Right hindlimb (tissue), 1 donor: Measurements from ENCODE around the gene DUSP11.
"Not testable (repeated sequence)": the region's sequence is repeated elsewhere in the genome, so short reads cannot be mapped to it uniquely, and the experiment has no call there.

Source experiments
- DNase-seq: peaks from one replicate; pipeline ENCODE4 v3.0.0-alpha.2; 2018

DUSP11 gene

DNA sequence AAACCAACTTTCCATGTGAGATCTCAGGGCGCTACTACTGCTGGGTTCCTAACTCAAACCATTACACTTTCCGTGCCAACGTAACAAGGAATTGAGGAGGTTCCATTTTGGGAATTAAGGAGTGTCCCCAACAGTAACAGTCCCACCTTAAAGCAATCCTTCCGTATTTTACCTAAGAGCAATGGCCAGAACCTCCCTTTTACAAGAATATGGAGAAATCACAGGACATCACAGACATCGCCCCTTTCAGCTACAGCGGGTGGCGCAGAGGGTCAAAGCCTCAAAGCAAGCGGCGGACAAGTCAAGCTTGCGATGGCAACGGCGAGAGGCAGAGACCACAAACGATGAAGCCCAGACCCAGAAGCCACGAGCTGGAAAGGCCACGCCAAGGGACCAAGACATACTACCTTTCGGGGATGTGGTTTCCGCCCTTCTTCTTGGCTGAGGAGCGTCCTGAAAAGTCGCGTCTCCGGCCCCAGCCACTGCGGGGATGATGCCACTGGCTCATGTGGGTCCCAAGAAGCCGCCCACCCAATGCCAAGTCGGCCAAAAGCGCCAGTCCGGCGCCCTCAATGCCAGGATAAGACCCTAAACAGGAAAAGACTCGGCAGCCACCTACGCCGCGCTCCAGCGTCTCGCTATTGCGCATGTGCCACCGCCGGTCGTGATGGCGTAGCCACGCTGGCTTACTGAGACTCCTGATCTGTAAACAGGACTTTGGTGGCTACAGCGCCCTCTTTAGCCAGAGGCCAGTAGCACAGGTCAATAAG, at the start of gene DUSP11:
Gene DUSP11, minus strand, starts transcription at position 637 of the 770 bp plus-strand sequence. Its CDS starts 129 bp downstream, at position 508.
- peak; percentile 96 for DNase-seq

GRCh38 chr2:73828818-73829570, 49.1 kb upstream of the DUSP11 start, which contains the start of gene STAMBP:
Gene STAMBP, plus strand, starts transcription at chr2:73828961. Its CDS starts 1,896 bp downstream, at chr2:73830857.
- DNase-seq, result peak; percentile 97

- DNase-seq, result no peak
Observed at GRCh38 chr2:73828389-73828817, 48.5 kb upstream of the DUSP11 start.

GRCh38 chr2:73827660-73828388, 47.9 kb upstream of the DUSP11 start:
- DNase-seq, result no peak

DNA sequence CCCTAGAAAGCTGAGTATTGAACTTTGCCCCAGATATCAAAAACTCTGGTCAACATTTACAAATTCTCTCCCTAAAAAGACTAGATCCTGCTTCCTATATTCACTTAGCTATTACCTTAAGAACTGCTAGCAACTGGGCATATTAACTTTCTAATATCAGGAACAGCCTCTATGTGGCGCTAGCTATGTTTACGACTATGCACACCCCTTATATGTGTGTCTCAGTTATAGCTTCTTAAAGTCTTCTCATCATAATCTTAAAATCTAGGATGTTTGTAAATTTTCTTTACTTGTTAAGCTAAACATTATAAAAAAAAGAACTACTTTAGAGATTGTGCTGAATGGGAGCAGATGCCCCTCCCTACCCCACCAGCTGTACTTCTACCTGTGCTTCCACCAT, 47.1 kb upstream of the DUSP11 start:
- DNase-seq, result no peak

DNA sequence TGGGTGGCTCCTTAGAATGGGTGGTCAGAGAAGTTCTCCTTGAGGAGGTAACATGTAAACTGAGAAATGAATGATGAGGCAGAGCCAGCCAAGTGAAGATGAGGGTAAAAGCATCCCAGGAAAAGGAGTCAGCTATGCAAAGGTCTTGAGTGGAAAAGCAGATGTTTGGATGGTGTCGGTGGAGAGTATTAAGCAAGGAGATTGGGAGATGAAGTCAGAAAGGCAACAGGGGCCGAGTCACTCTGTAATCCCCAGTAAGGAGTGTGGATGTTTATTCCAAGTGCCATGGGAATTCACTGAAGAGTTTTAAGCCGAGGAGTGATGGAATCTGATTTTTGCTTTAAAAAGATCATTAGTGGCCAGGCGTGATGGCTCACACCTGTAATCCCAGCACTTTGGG, 45.5 kb upstream of the DUSP11 start:
- DNase-seq, result no peak

- DNase-seq, result no peak
Observed at GRCh38 chr2:73823916-73824523, 44.1 kb upstream of the DUSP11 start.

- no peak for DNase-seq
Observed at GRCh38 chr2:73823416-73823815, 43.5 kb upstream of the DUSP11 start.

DNA sequence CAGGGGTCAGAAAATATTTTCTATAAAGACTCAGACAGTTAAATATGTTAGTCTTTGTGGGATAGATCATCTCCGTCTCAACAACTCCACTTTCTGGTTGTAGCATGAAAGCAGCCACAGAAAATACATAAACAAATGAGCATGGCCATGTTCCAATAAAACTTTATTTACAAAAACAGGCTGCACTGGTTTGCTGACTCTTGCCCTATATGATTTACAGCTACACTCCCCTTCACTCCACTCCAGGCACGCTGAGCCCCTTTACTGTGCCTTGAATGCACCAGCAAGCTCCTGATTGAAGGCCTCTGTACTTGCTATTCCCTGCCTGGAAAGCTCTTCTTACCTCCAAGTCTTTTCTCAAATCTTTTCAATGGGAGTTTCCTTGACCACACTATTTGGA, 43.1 kb upstream of the DUSP11 start:
- no peak for DNase-seq

DNA sequence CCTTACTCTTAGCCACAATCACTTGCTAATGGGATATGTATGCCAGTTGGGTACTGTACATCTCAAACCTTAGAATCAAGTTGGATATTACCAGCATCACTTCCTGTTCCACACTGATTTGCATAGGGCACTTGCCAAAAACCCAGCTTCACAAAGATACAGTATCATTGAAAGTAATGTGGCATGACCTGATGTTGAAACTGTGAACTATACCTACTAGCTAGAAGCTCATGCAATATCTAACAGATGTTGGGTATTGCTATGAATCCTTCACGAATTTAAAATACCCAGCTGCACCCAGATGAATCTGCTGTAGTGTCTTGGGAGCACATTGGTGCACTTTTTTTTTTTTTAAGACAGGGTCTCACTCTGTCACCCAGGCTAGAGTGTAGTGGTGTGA, 42.4 kb upstream of the DUSP11 start:
- DNase-seq, result no peak

DNA sequence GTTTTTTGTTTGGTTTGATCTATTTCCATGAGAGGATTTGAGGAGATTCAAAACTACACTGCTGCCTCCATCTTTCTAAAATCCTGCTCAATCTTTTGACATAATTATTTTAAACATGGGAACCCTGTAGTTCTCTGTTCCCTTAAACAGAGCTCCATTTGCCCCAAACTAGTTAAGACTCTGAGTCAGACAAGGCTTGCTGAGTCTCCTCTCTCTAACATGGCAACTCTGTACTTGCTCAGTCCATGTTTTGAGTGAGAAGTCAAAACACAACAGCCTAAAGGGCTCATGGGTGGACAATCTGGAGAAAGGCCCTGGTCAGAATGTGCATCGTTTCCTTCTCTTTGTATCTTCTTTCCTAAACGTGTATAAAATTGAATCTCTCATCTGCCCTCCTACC, 41.8 kb upstream of the DUSP11 start:
- DNase-seq, result no peak

- no peak for DNase-seq
Observed at GRCh38 chr2:73821227-73821626, 41.3 kb upstream of the DUSP11 start.

GRCh38 chr2:73818296-73818695, 38.4 kb upstream of the DUSP11 start:
- DNase-seq, result no peak

GRCh38 chr2:73812635-73813034, 32.7 kb upstream of the DUSP11 start:
- DNase-seq, result no peak

- DNase-seq, result no peak
Observed at GRCh38 chr2:73811878-73812277, 32.0 kb upstream of the DUSP11 start.

DNA sequence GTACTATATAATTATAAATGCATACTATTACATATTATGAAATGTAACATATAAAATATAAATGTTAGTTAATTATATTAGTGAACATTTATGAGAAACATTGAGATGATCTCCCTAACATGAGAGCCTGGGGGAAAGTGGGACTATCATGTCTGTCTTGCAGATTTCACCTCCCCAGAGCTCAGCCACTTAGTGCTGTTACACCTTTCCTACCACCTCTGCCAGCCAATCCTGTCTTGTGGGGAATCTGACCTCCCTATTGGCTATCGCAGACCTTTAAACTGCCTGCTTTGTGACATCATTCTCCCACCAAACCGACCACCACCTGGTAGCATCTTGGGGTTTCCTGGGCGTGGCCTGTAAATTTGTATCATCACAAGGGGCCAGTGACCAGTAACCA, 4.0 kb upstream of the DUSP11 start, which contains the start of gene C2orf78:
Gene C2orf78, plus strand, starts transcription at position 301 of the 400 bp plus-strand sequence. CDS start 127 bp downstream, outside the sequence.
- not testable (repeated sequence) for DNase-seq

- not testable (repeated sequence) for DNase-seq
Observed at GRCh38 chr2:73783402-73783801, 3.5 kb upstream of the DUSP11 start.

GRCh38 chr2:73780237-73780582, 307 bp upstream of the DUSP11 start:
- DNase-seq, result no peak

GRCh38 chr2:73778867-73779466, 936 bp downstream of the DUSP11 start:
- not testable (repeated sequence) for DNase-seq

DNA sequence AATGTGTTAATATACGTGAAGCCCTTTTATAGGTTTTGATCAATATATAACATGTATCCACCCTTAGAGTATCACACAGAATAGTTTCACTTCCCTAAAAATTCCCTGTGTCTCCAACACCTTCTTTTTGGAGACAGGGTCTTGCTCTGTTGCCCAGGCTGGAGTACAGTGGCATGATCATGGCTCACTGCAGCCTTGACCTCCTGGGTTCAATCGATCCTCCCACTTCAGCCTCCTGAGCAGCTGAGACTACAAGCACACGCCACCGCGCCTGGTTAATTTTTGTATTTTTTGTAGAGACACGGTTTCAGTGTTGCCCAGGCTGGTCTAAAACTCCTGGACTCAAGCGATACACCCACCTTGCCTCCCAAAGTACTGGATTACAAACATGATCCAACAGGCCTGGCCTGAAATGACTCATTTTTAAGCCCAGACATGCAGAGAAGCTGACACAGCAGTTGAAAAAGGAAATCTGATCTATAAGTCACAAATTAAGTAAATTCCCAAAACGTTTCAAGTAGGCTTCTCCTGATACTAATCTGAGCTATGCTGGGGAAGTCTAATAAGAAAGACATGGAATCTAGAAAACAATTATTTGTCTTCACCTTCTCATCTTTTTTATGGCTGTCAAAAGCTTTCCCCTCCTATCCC, 2.9 kb downstream of the DUSP11 start:
- DNase-seq, result no peak

DNA sequence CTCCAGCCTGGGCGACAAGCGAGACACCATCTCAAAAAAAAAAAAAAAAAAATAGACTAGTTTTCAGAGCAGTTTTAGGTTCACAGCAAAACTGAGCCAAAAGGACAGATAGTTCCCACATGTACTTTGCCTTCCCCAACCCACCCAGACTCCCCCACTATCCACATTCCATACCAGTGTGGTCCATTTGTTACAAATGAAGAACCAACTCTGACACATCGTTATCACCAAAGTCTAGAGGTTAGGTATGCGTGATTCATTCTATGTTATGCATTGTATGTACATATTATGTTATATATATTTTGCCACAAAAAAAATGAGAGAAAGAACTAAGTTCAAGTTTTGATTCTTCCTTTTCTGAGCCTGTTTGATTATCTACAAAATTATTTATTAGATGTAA, 3.5 kb downstream of the DUSP11 start:
- DNase-seq, result no peak

DNA sequence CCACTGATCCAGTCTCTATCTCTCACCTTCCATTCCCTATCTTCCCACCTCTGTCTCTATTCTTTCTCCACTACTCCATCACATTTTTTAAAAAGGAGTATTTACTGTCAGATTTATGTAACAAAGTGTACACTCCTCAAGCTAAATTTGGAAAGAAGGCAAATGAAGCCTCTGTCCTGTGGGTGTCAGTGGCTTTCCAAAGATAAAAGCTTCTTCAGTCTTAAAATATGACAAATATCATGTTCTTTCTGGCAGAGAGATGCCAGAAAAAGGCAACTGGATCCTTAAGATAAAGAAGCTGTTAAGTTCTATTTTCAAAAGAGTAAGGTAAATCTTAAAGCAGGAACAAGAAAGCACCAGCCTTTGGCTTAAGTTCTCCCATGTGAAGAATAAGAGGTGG, 7.1 kb downstream of the DUSP11 start:
- DNase-seq, result no peak
